IMR-90 (cell line): ENCODE results near the gene KLF17. TPM values are rescaled to one million over a fixed set of nuclear protein-coding genes. Genes with fewer than 3 reads are reported as not detected.

Source experiments
- ATAC-seq: fragments of 200-7000 bp; cut with Tn5 transposase; 2 replicates; pipeline ENCODE4 v1.9.1; 2020; ENCODE audit warnings: low read depth, mild to moderate bottlenecking, moderate library complexity
- BruUV-seq: library from RNA; stranded (reverse); fragments of 400-500 nt; replicated peaks from 2 replicates; lab custom pipeline; 2021; lab: Mats Ljungman, UMichigan
- CTCF ChIA-PET: fragments of 300-600 bp; formaldehyde crosslinking; extraction: SDS; loops from one replicate; lab custom pipeline; 2021; ENCODE audit warnings: antibody characterized with exemption; lab: Yijun Ruan, JAX
- POLR2A ChIA-PET: fragments of 300-600 bp; sonication (Branson Sonifier 250); formaldehyde crosslinking; loops from one replicate; lab custom pipeline; 2022; ENCODE audit warnings: antibody characterized with exemption; ENCODE audit not compliant: unreplicated experiment; lab: Charles Lee
- DNase-seq: peaks from one replicate; pipeline ENCODE4 v3.0.0; 2013
- H2AFZ ChIP-seq: replicated peaks from 2 replicates; pipeline ENCODE3; 2013; ENCODE audit warnings: low read length, mild to moderate bottlenecking; ENCODE audit not compliant: poor library complexity
- H2AK5ac ChIP-seq: 2 replicates; pipeline ENCODE4 v1.6.1; 2013; ENCODE audit warnings: low read depth, low read length, inconsistent platforms
- H2AK9ac ChIP-seq: replicated peaks from 2 replicates; pipeline ENCODE3; 2013; ENCODE audit warnings: mild to moderate bottlenecking, low read depth, low read length, moderate library complexity; ENCODE audit not compliant: poor library complexity
- H2BK120ac ChIP-seq: 2 replicates; pipeline ENCODE4 v1.6.1; 2013; ENCODE audit warnings: low read depth, low read length, inconsistent platforms
- H2BK15ac ChIP-seq: 3 replicates; pipeline ENCODE4 v1.6.1; 2013; ENCODE audit warnings: low read depth, low read length, inconsistent platforms
- H2BK20ac ChIP-seq: 2 replicates; pipeline ENCODE4 v1.6.1; 2013; ENCODE audit warnings: low read depth, mild to moderate bottlenecking, inconsistent platforms, low read length, moderate library complexity
- H2BK5ac ChIP-seq: 2 replicates; pipeline ENCODE4 v1.6.1; 2013; ENCODE audit warnings: mild to moderate bottlenecking, low read depth, low read length, inconsistent platforms; ENCODE audit not compliant: poor library complexity, severe bottlenecking
- H3K14ac ChIP-seq: replicated peaks from 2 replicates; pipeline ENCODE4 v1.6.1; 2013; ENCODE audit warnings: low read depth, low read length, inconsistent platforms
- H3K18ac ChIP-seq: 2 replicates; pipeline ENCODE4 v1.6.1; 2013; ENCODE audit warnings: low read depth, low read length, control low read depth
- H3K23ac ChIP-seq: 2 replicates; pipeline ENCODE4 v1.6.1; 2013; ENCODE audit warnings: low read depth, low read length, inconsistent platforms
- H3K27ac ChIP-seq: 2 replicates; pipeline ENCODE4 v1.5.1; 2013; ENCODE audit warnings: mild to moderate bottlenecking, control low read depth, low read length; ENCODE audit not compliant: insufficient read depth
- H3K27me3 ChIP-seq: 2 replicates; pipeline ENCODE4 v1.6.1; 2013; ENCODE audit warnings: low read length; ENCODE audit not compliant: control insufficient read depth, insufficient read depth
- H3K36me3 ChIP-seq: 2 replicates; pipeline ENCODE4 v1.6.1; 2013; ENCODE audit warnings: low read length, mixed read lengths; ENCODE audit not compliant: control insufficient read depth, insufficient read depth
- H3K4ac ChIP-seq: 2 replicates; pipeline ENCODE4 v1.6.1; 2013; ENCODE audit warnings: low read depth, low read length, inconsistent platforms
- H3K4me1 ChIP-seq: 2 replicates; pipeline ENCODE4 v1.6.1; 2013; ENCODE audit warnings: low read length, mixed read lengths; ENCODE audit not compliant: control insufficient read depth, insufficient read depth
- H3K4me2 ChIP-seq: 2 replicates; pipeline ENCODE4 v1.6.1; 2013; ENCODE audit warnings: low read depth, mild to moderate bottlenecking, control low read depth, low read length, moderate library complexity
- H3K4me3 ChIP-seq: 2 replicates; pipeline ENCODE4 v1.5.1; 2013; ENCODE audit warnings: low read depth, mild to moderate bottlenecking, control low read depth, low read length, moderate library complexity; ENCODE audit not compliant: insufficient read depth
- H3K56ac ChIP-seq: 2 replicates; pipeline ENCODE4 v1.6.1; 2013; ENCODE audit warnings: low read length, inconsistent platforms; ENCODE audit not compliant: insufficient read depth; ENCODE audit errors: extremely low read depth
- H3K79me1 ChIP-seq, 2 experiments: 2 replicates each; pipeline ENCODE4 v1.6.1; 2013; ENCODE audit warnings: low read length in 2 of 2, inconsistent platforms in 1 of 2, low read depth in 1 of 2
- H3K9ac ChIP-seq: 2 replicates; pipeline ENCODE4 v1.6.1; 2013; ENCODE audit warnings: low read depth, low read length, control low read depth
- H3K9me1 ChIP-seq: 2 replicates; pipeline ENCODE4 v1.6.1; 2013; ENCODE audit warnings: low read length, inconsistent platforms; ENCODE audit not compliant: insufficient read depth
- H3K9me3 ChIP-seq: 2 replicates; pipeline ENCODE4 v1.6.1; 2013; ENCODE audit warnings: low read length; ENCODE audit not compliant: control insufficient read depth, insufficient read depth
- H4K20me1 ChIP-seq: 2 replicates; pipeline ENCODE4 v1.6.1; 2013; ENCODE audit warnings: low read length, inconsistent platforms; ENCODE audit not compliant: insufficient read depth
- H4K5ac ChIP-seq: 2 replicates; pipeline ENCODE4 v1.6.1; 2013; ENCODE audit warnings: mild to moderate bottlenecking, low read depth, low read length, control low read depth
- H4K8ac ChIP-seq, 2 experiments: 2 replicates each; pipeline ENCODE4 v1.6.1; 2013; ENCODE audit warnings: low read depth in 2 of 2, low read length in 2 of 2, control low read depth in 1 of 2, inconsistent platforms in 1 of 2
- H4K91ac ChIP-seq: 2 replicates; pipeline ENCODE4 v1.6.1; 2013; ENCODE audit warnings: low read depth, low read length, inconsistent platforms; ENCODE audit not compliant: insufficient read depth
- BHLHE40 ChIP-seq: fragments of 150-350 bp; IDR thresholded peaks from 2 replicates; pipeline ENCODE4 v1.6.1; 2016; ENCODE audit warnings: mild to moderate bottlenecking, low read depth, low read length
- CEBPB ChIP-seq: IDR thresholded peaks from 2 replicates; pipeline ENCODE4 v1.6.1; 2012; ENCODE audit warnings: low read depth, low read length, improper control_type of control experiment
- CHD1 ChIP-seq: IDR thresholded peaks from 2 replicates; pipeline ENCODE4 v1.6.1; 2012; ENCODE audit warnings: low read depth, low read length, improper control_type of control experiment
- CTCF ChIP-seq: conservative IDR thresholded peaks from 2 replicates; pipeline ENCODE4 v1.5.1; 2012; ENCODE audit warnings: mild to moderate bottlenecking, low read depth, low read length, improper control_type of control experiment
- FOS ChIP-seq: fragments of 150-350 bp; IDR thresholded peaks from 2 replicates; pipeline ENCODE4 v1.6.1; 2016; ENCODE audit warnings: low read depth, low read length
- MAZ ChIP-seq: IDR thresholded peaks from 2 replicates; pipeline ENCODE4 v1.6.1; 2012; ENCODE audit warnings: low read depth, mild to moderate bottlenecking, low read length, improper control_type of control experiment, moderate library complexity, borderline replicate concordance
- MXI1 ChIP-seq: IDR thresholded peaks from 2 replicates; pipeline ENCODE4 v1.6.1; 2012; ENCODE audit warnings: low read depth, mild to moderate bottlenecking, low read length, moderate library complexity, borderline replicate concordance
- NFE2L2 ChIP-seq: fragments of 150-350 bp; IDR thresholded peaks from 2 replicates; pipeline ENCODE4 v1.6.1; 2016; ENCODE audit warnings: low read depth, mild to moderate bottlenecking, low read length
- POLR2A ChIP-seq: IDR thresholded peaks from 2 replicates; pipeline ENCODE4 v1.6.1; 2012; ENCODE audit warnings: mild to moderate bottlenecking, low read depth, low read length
- RAD21 ChIP-seq: IDR thresholded peaks from 2 replicates; pipeline ENCODE4 v1.6.1; 2012; ENCODE audit warnings: low read length, improper control_type of control experiment
- RCOR1 ChIP-seq: IDR thresholded peaks from 2 replicates; pipeline ENCODE4 v1.6.1; 2012; ENCODE audit warnings: mild to moderate bottlenecking, low read length, improper control_type of control experiment; ENCODE audit not compliant: insufficient replicate concordance
- RFX5 ChIP-seq: IDR thresholded peaks from 2 replicates; pipeline ENCODE4 v1.8.0; 2012; ENCODE audit warnings: low read depth, mild to moderate bottlenecking, low read length, moderate library complexity
- SMC3 ChIP-seq: fragments of 150-350 bp; IDR thresholded peaks from 2 replicates; pipeline ENCODE4 v1.6.1; 2016; ENCODE audit warnings: low read depth, mild to moderate bottlenecking, antibody characterized with exemption, low read length, moderate library complexity
- USF2 ChIP-seq: fragments of 150-350 bp; IDR thresholded peaks from 2 replicates; pipeline ENCODE4 v1.6.1; 2017; ENCODE audit warnings: mild to moderate bottlenecking, antibody characterized with exemption, low read length, low read depth
- WGBS, 2 experiments: methylation state at CpG; one replicate each; pipeline versions ENCODE4 v1.1.5 to v1.1.7; 2013; ENCODE audit warnings: missing lambda C conversion rate in 2 of 2; ENCODE audit not compliant: insufficient read length in 1 of 2; ENCODE audit errors: extremely low coverage in 2 of 2; 5-methylcytosine and 5-hydroxymethylcytosine counted together
- dilution Hi-C: fragments of 300-500 bp; cut with HindIII; formaldehyde crosslinking; loops from one replicate; pipeline ENCODE4 v1.14.3; 2018; ENCODE audit warnings: low sequenced_read_pairs; ENCODE audit not compliant: unreplicated experiment
- in situ Hi-C: fragments of 300-500 bp; cut with MboI; formaldehyde crosslinking; loops from 3 replicates; pipeline ENCODE4 v1.14.3; 2019; ENCODE audit warnings: low sequenced_read_pairs, inconsistent platforms, mixed read lengths
- intact Hi-C: fragments of 100-400 bp; cut with micrococcal nuclease; formaldehyde crosslinking; loops from 2 replicates; pipeline ENCODE4 v1.10.0; 2022
- polyA plus RNA-seq, 3 experiments: library from polyadenylated mRNA; depleted of rRNA; stranded (reverse); fragments of >200 nt; gene quantifications; 2 replicates each; pipeline ENCODE4 v1.2.3, GENCODE V29; 2012; ENCODE audit warnings: low replicate concordance in 1 of 3
- total RNA-seq: library from RNA; depleted of rRNA; stranded (reverse); fragments of >200 nt; gene quantifications from 2 replicates; pipeline ENCODE4 v1.2.3, GENCODE V29; 2012
- TF ChIP-seq, protein P1 (sequence below): fragments of 150-350 bp; IDR thresholded peaks from 2 replicates; pipeline ENCODE4 v1.6.1; 2016; ENCODE audit warnings: low read depth, mild to moderate bottlenecking, low read length, moderate library complexity, borderline replicate concordance

Gene KLF17
- total and polyA plus RNA-seq, 2 of the 4 experiments (the other 2 are of a cell fraction) = 0.17 to 0.36 TPM

DNA sequence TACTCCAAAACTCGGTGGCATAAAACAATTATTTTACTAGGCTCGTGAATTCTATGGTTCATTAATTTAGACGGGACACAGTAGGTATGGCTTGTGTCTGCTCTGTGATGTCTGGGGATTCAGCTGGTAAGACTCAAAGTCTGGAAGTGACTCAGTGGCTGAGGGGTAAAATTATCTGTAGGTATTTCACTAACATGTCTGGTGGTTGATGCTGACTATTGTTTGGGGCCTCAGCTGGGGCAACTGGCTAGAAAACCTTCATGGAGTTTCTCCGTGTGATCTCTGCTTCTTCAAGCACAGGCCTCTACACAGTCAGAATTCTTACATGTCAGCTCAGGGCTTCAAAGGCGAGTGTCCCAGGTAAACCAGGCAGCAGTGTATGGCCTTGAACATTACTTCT lies 41.2 kb upstream of the KLF17 start:
- Histone ChIP-seq H3K18ac (no peak overlapping the region), H2BK15ac (no peak overlapping the region), H2BK120ac (no peak overlapping the region), H3K27ac (no peak overlapping the region), H2AK5ac (no peak overlapping the region), H2AK9ac (no peak overlapping the region), H3K36me3 (no peaks in the 10 kb centered on the region), H4K8ac (no peak overlapping the region), H2BK20ac (no peak overlapping the region), H3K9ac (no peak overlapping the region), H3K79me1 (no peaks in the 10 kb centered on the region), H4K5ac (no peak overlapping the region), H3K56ac (no peak overlapping the region), H3K23ac (no peak overlapping the region), H4K91ac (no peak overlapping the region), H3K9me3 (no peaks in the 10 kb centered on the region), H3K4me1 (peaks cover 6% of the 10 kb centered on the region; the same call in 1 of the 2 replicates), H2BK5ac (no peak overlapping the region), H3K4me2 (no peak overlapping the region), H3K4ac (no peak overlapping the region), H4K20me1 (no peaks in the 10 kb centered on the region), H3K9me1 (peaks cover 3% of the 10 kb centered on the region; the same call in 1 of the 2 replicates), H3K14ac (no peak overlapping the region), H3K27me3 (no peaks in the 10 kb centered on the region), H3K4me3 (no peak overlapping the region), H2AFZ (no peak overlapping the region)
- intact Hi-C loops (no loop called here), dilution Hi-C loops (no loop called here), in situ Hi-C loops (no loop called here)
- CTCF ChIA-PET = no interaction called here
- POLR2A ChIA-PET = no interaction called here
- WGBS, 2 experiments = 78% methylated on average over 2 of the region's 5 CpGs; no CpG with 5 or more reads in 1 of the 2 experiments
- BruUV-seq = no TSS peak
- DNase-seq = peak; percentile 49
- no peak for ATAC-seq
- TF ChIP-seq MAZ (no peak), MXI1 (no peak), POLR2A (no peak), CHD1 (no peak), CEBPB (no peak), USF2 (no peak), RAD21 (no peak), CTCF (no peak), BHLHE40 (no peak), RFX5 (no peak), RCOR1 (no peak), FOS (no peak), NFE2L2 (no peak), SMC3 (no peak)
- TF ChIP-seq, protein P1, sequence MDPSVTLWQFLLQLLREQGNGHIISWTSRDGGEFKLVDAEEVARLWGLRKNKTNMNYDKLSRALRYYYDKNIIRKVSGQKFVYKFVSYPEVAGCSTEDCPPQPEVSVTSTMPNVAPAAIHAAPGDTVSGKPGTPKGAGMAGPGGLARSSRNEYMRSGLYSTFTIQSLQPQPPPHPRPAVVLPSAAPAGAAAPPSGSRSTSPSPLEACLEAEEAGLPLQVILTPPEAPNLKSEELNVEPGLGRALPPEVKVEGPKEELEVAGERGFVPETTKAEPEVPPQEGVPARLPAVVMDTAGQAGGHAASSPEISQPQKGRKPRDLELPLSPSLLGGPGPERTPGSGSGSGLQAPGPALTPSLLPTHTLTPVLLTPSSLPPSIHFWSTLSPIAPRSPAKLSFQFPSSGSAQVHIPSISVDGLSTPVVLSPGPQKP = no peak
